ENCODE measurements around the gene LRP4. TPM values are rescaled to one million over a fixed set of nuclear protein-coding genes. Genes with fewer than 3 reads are reported as not detected.

LRP4 gene
- total RNA-seq, 2 experiments from 2014 or later, result 0.36 to 0.45 TPM

GRCh38 chr11:46949297-46949696, 30.9 kb upstream of the LRP4 start:
- DNase-seq, result no peak
- ChIA-PET POLR2A (interaction anchor here (0.5 kb wide), 1 partner anchor 234 kb away, joined by 3 read pairs; no protein-coding TSS in a partner anchor), CTCF (interaction anchor here (0.8 to 0.9 kb wide), 2 partner anchors 13 to 26 kb away, joined by 3 read pairs; partner anchors contain the start of gene CSTPP1)
- Mint-ChIP-seq H3K36me3 (ENCODE audit: low read depth) (no peaks in the 10 kb centered on the region), H3K9me3 (no peaks in the 10 kb centered on the region), H3K4me3 (no peak overlapping the region), H3K27me3 (no peaks in the 10 kb centered on the region), H3K27ac (no peak overlapping the region), H3K4me1 (ENCODE audit: low read depth) (peaks cover 13% of the 10 kb centered on the region)
- TF ChIP-seq, protein P1, sequence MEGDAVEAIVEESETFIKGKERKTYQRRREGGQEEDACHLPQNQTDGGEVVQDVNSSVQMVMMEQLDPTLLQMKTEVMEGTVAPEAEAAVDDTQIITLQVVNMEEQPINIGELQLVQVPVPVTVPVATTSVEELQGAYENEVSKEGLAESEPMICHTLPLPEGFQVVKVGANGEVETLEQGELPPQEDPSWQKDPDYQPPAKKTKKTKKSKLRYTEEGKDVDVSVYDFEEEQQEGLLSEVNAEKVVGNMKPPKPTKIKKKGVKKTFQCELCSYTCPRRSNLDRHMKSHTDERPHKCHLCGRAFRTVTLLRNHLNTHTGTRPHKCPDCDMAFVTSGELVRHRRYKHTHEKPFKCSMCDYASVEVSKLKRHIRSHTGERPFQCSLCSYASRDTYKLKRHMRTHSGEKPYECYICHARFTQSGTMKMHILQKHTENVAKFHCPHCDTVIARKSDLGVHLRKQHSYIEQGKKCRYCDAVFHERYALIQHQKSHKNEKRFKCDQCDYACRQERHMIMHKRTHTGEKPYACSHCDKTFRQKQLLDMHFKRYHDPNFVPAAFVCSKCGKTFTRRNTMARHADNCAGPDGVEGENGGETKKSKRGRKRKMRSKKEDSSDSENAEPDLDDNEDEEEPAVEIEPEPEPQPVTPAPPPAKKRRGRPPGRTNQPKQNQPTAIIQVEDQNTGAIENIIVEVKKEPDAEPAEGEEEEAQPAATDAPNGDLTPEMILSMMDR (IDR thresholded peaks at IDR 0.05), result no peak
- ATAC-seq, result no peak
- intact Hi-C loops (cut with micrococcal nuclease), result no loop called here

DNA sequence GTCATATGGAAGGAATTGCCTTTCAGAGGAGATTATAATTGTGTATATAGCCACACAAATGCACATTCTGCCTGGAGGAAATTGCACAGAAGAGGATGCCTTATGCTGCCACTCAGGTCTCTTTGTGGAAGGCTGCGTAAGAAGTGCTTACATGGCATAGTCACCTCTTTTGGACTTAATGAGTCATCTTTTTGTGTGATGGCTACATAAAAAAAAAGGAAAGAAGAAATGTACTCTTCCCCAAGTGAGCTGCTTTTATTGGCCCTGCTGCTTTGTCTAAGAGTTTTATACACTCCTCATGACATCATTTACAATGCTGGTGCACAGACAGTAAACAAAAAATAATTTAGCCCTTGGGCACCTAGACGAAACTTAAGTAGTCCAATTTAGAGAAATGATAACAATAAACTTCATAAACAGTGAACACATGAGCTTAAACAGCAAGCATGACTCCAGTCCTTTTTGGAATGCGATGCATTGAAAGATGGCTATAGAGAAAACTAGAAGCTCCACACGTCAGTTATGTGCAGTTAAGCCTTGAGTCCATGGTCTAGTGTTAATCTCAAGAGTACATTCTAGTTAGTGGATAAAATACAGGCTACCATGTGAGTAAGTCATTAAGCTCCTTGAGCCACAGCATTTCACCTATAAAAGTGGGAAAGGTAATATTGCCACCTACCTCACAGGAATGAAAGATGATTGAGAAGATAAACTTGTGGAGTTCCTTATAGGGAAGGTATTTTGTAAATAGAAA, 30.2 kb upstream of the LRP4 start:
- ChIA-PET POLR2A (interaction anchor here (1.4 kb wide), 1 partner anchor 16 kb away, joined by 3 read pairs; no protein-coding TSS in a partner anchor), CTCF (interaction anchor here (0.8 to 1.5 kb wide), 3 partner anchors 12 to 27 kb away, joined by 3 to 4 read pairs (median 3); partner anchors contain the start of gene CSTPP1)
- peaks cover 13% of the 10 kb centered on the region for H3K4me1 Mint-ChIP-seq (ENCODE audit: low read depth)
- H3K9me3 Mint-ChIP-seq, result no peaks in the 10 kb centered on the region
- no peak overlapping the region for H3K27ac Mint-ChIP-seq
- no peak overlapping the region for H3K4me3 Mint-ChIP-seq
- H3K27me3 Mint-ChIP-seq, result no peaks in the 10 kb centered on the region
- no peak for ATAC-seq
- intact Hi-C loops (cut with micrococcal nuclease), result no loop called here
- no peaks in the 10 kb centered on the region for H3K36me3 Mint-ChIP-seq (ENCODE audit: low read depth)
- TF ChIP-seq, protein P1 (IDR thresholded peaks at IDR 0.05), result no peak
- no peak for DNase-seq

GRCh38 chr11:46947399-46948077, 29.2 kb upstream of the LRP4 start:
- CTCF ChIA-PET, result interaction anchor here (1.2 to 1.5 kb wide), 3 partner anchors 11 to 206 kb away, joined by 4 read pairs; partner anchors contain the start of gene CSTPP1

DNA sequence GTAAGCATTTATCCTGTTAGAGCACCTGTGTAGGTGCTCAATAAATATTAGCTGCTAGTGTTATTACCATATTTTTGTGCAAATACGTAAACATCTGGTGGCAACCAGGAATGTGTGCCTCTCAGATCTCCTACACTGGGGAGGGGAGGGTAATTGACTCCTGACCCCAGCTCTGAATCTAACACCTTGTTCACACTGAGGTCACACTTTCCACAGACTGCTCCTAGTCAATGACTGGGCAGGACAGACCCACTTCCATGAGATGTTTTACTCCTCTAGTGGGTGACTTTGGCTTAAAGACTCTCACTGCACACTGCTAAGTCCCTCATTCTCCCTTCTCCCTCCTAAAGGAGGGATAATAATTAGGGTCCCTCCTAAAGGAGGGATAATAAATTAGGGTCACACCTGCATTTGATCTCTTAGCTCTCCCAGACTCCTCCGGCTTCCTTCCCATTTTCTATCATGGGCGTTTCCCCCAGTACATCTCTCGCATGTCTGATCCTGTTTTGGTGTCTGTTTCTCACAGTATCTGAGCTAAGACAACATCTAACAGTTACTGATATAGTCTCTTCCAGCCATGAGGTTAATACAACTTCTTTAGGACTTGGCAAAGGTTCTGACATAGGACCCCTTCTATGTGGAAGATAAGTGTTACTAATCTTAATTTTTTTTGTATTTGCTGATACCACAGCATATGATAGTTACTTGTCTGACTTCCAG, 26.2 kb upstream of the LRP4 start:
- POLR2A ChIA-PET, result no interaction called here
- no peaks in the 10 kb centered on the region for H3K27me3 Mint-ChIP-seq
- TF ChIP-seq, protein P1 (IDR thresholded peaks at IDR 0.05), result no peak
- intact Hi-C loops (cut with micrococcal nuclease), result no loop called here
- CTCF ChIA-PET, result interaction anchor here (1.4 kb wide), 1 partner anchor 12 kb away, joined by 3 read pairs; no protein-coding TSS in a partner anchor
- H3K4me3 Mint-ChIP-seq, result no peak overlapping the region
- DNase-seq (no peak), ATAC-seq (no peak)
- no peak overlapping the region for H3K27ac Mint-ChIP-seq
- H3K4me1 Mint-ChIP-seq (ENCODE audit: low read depth), result peaks cover 5% of the 10 kb centered on the region
- H3K9me3 Mint-ChIP-seq, result no peaks in the 10 kb centered on the region
- no peaks in the 10 kb centered on the region for H3K36me3 Mint-ChIP-seq (ENCODE audit: low read depth)

More at GRCh38 chr11:46947399-46948077, 29.2 kb upstream of the LRP4 start:
- TF ChIP-seq, protein P1 (IDR thresholded peaks at IDR 0.05), result no peak
- no peaks in the 10 kb centered on the region for H3K27me3 Mint-ChIP-seq
- intact Hi-C loops (cut with micrococcal nuclease), result no loop called here
- no peaks in the 10 kb centered on the region for H3K36me3 Mint-ChIP-seq (ENCODE audit: low read depth)
- H3K9me3 Mint-ChIP-seq, result no peaks in the 10 kb centered on the region
- H3K4me3 Mint-ChIP-seq, result no peak overlapping the region
- H3K27ac Mint-ChIP-seq, result no peak overlapping the region
- DNase-seq (no peak), ATAC-seq (no peak)
- POLR2A ChIA-PET, result interaction anchor here (1.4 kb wide), 1 partner anchor 17 kb away, joined by 3 read pairs; no protein-coding TSS in a partner anchor
- peaks cover 7% of the 10 kb centered on the region for H3K4me1 Mint-ChIP-seq (ENCODE audit: low read depth)
